HG03196 (cell line): ENCODE results near the gene AP1G1.

Source experiments
- ATAC-seq: cut with Tn5 transposase; IDR thresholded peaks from one replicate; pipeline ENCODE4 v1.9.1; 2021; ENCODE audit not compliant: unreplicated experiment

AP1G1 gene

GRCh38 chr16:71758293-71758760 is 50.3 kb downstream of the AP1G1 start:
- no peak for ATAC-seq

- ATAC-seq = no peak
Observed at GRCh38 chr16:71754652-71755051, 54.0 kb downstream of the AP1G1 start.

GRCh38 chr16:71754108-71754507 is 54.5 kb downstream of the AP1G1 start:
- ATAC-seq = no peak

- ATAC-seq = no peak
Observed at GRCh38 chr16:71748226-71748625, 60.4 kb downstream of the AP1G1 start.

GRCh38 chr16:71746442-71747046 is 62.1 kb downstream of the AP1G1 start:
- ATAC-seq = no peak

GRCh38 chr16:71738855-71739254 is 69.8 kb downstream of the AP1G1 start:
- no peak for ATAC-seq

- ATAC-seq = no peak
Observed at GRCh38 chr16:71737501-71737900, 71.1 kb downstream of the AP1G1 start.

GRCh38 chr16:71734511-71734910 is 74.1 kb downstream of the AP1G1 start:
- ATAC-seq = no peak

- no peak for ATAC-seq
Observed at GRCh38 chr16:71732587-71732986, 76.0 kb downstream of the AP1G1 start.

- ATAC-seq = no peak
Observed at GRCh38 chr16:71727551-71728324, 80.9 kb downstream of the AP1G1 start.

GRCh38 chr16:71726476-71727315 is 81.9 kb downstream of the AP1G1 start:
- ATAC-seq = no peak

GRCh38 chr16:71724320-71724751 is 84.3 kb downstream of the AP1G1 start, which contains the start of gene PHLPP2:
Gene PHLPP2, minus strand, starts transcription at chr16:71724701. Its CDS starts 9,906 bp downstream, at chr16:71714795.
- ATAC-seq = no peak

GRCh38 chr16:71723537-71724319 is 84.9 kb downstream of the AP1G1 start:
- ATAC-seq = peak; percentile 77

- peak; percentile 36 for ATAC-seq
Observed at GRCh38 chr16:71722801-71723536, 85.7 kb downstream of the AP1G1 start.

- ATAC-seq = no peak
Observed at GRCh38 chr16:71721066-71721740, 87.4 kb downstream of the AP1G1 start.

- ATAC-seq = no peak
Observed at GRCh38 chr16:71712501-71712900, 96.1 kb downstream of the AP1G1 start.

GRCh38 chr16:71711789-71712188 is 96.8 kb downstream of the AP1G1 start:
- no peak for ATAC-seq

- ATAC-seq = no peak
Observed at GRCh38 chr16:71709229-71709781, 99.3 kb downstream of the AP1G1 start.

- ATAC-seq = no peak
Observed at GRCh38 chr16:71708696-71709095, 99.9 kb downstream of the AP1G1 start.
